ENCODE data around the gene IPO5.
"Not testable (repeated sequence)": the region's sequence is repeated elsewhere in the genome, so short reads cannot be mapped to it uniquely, and the experiment has no call there.

Gene IPO5

GRCh38 chr13:97951376-97951775, 2.1 kb upstream of the IPO5 start:
- DNase-seq: no peak

- DNase-seq: not testable (repeated sequence)
Measured at GRCh38 chr13:97952831-97953230, 644 bp upstream of the IPO5 start.

GRCh38 chr13:97961340-97961739, 7.9 kb downstream of the IPO5 start:
- no peak for DNase-seq

- no peak for DNase-seq
Measured at GRCh38 chr13:97962887-97963286, 9.4 kb downstream of the IPO5 start.

GRCh38 chr13:97967226-97967625, 13.8 kb downstream of the IPO5 start:
- DNase-seq: no peak

GRCh38 chr13:97967948-97968347, 14.5 kb downstream of the IPO5 start:
- no peak for DNase-seq

- DNase-seq: no peak
Measured at GRCh38 chr13:97971519-97971918, 18.0 kb downstream of the IPO5 start.

- DNase-seq: no peak
Measured at GRCh38 chr13:97974773-97975172, 21.3 kb downstream of the IPO5 start.

GRCh38 chr13:97975280-97975847, 21.9 kb downstream of the IPO5 start:
- DNase-seq: no peak

GRCh38 chr13:97975848-97976609, 22.6 kb downstream of the IPO5 start:
- DNase-seq: peak; percentile 82

GRCh38 chr13:97976610-97977521, 23.4 kb downstream of the IPO5 start:
- no peak for DNase-seq

- DNase-seq: no peak
Measured at GRCh38 chr13:97977982-97978381, 24.5 kb downstream of the IPO5 start.

GRCh38 chr13:97978651-97979050, 25.2 kb downstream of the IPO5 start:
- DNase-seq: no peak

- DNase-seq: no peak
Measured at GRCh38 chr13:97979051-97979450, 25.6 kb downstream of the IPO5 start.

GRCh38 chr13:97979556-97979955, 26.1 kb downstream of the IPO5 start:
- no peak for DNase-seq

- DNase-seq: no peak
Measured at GRCh38 chr13:97982286-97982685, 28.8 kb downstream of the IPO5 start.

- no peak for DNase-seq
Measured at GRCh38 chr13:97986835-97987234, 33.4 kb downstream of the IPO5 start.

GRCh38 chr13:97999653-98000052, 46.2 kb downstream of the IPO5 start:
- DNase-seq: no peak

GRCh38 chr13:98004107-98004506, 50.6 kb downstream of the IPO5 start:
- no peak for DNase-seq

- not testable (repeated sequence) for DNase-seq
Measured at GRCh38 chr13:98004997-98005396, 51.5 kb downstream of the IPO5 start.

GRCh38 chr13:98007001-98007400, 53.5 kb downstream of the IPO5 start:
- DNase-seq: no peak

GRCh38 chr13:98013241-98013640, 59.8 kb downstream of the IPO5 start:
- DNase-seq: no peak

GRCh38 chr13:98014766-98015165, 61.3 kb downstream of the IPO5 start:
- no peak for DNase-seq

GRCh38 chr13:98018293-98018692, 64.8 kb downstream of the IPO5 start:
- no peak for DNase-seq
